WI38 (cell line): ENCODE data around the gene GRM5.
A peak's percentile ranks its signal among the peaks of the same experiment; 100 is the strongest.

Experiments used
- H3K4me3 ChIP-seq: 2 replicates; pipeline ENCODE4 v1.5.1; 2011; ENCODE audit warnings: low read depth, mild to moderate bottlenecking, control low read depth, low read length
- CTCF ChIP-seq: IDR thresholded peaks from 2 replicates; pipeline ENCODE4 v1.5.1; 2012; ENCODE audit warnings: low read depth, mild to moderate bottlenecking, control low read depth, low read length

GRM5 gene

GRCh38 chr11:88544656-88545280 is 521.0 kb downstream of the GRM5 start:
- no peak overlapping the region for H3K4me3 ChIP-seq
- no peak for TF ChIP-seq CTCF

DNA sequence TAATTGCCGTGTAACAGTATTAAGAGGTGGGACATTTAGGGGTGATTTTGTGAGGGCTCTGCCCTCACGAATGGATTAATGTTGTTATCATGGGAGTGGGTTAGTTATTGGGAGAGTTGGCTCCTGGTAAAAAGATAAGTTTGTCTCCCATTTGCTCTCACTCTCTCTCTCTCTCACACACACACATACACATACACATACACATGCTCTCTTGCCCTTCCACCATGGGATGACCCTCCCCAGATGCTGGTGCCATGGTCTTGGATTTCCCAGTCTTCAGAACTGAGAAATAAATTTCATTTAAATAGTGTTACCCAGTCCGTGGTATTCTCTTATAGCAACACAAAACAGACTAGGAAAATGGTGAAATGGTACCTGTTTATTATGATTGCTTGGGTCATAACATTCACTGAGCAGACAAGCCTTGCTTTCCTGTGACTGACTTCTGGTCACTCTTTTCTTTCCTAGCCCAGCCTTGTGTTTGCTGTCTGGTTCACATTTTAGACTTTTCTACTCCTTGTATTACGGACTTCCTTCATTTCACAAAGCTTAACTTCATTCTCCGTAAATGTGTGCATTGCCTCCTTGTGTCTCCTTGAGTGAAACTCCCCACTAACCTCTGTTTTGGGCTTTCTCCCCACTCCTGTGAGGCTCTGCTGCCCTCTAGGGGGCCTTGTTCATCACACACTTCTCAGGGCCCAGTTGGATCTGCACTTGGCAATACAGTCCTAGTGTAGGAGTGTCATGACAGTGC is 521.7 kb downstream of the GRM5 start:
- H3K4me3 ChIP-seq: no peak overlapping the region
- TF ChIP-seq CTCF: peak; percentile 95

- TF ChIP-seq CTCF: no peak
- H3K4me3 ChIP-seq: no peak overlapping the region
Observed at GRCh38 chr11:88541006-88541405, 524.8 kb downstream of the GRM5 start.

DNA sequence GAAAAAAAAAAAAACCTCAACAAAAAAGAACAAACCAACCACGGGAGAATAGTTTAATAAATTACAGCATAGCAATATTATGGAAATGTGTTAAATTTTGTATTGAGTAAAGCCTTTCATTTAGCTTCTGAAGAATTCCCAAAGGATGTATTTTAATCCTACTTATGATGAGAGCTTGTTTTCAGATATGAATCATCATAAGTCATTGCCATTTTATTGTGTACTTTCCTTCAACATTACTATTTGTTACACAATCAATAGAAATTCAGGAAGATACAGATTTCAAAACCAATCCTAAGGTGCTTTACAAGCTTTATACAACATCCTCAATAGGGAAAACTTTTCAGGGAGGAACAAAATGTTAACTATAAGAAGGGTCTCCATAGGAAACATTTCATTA is 527.7 kb downstream of the GRM5 start:
- no peak for TF ChIP-seq CTCF

DNA sequence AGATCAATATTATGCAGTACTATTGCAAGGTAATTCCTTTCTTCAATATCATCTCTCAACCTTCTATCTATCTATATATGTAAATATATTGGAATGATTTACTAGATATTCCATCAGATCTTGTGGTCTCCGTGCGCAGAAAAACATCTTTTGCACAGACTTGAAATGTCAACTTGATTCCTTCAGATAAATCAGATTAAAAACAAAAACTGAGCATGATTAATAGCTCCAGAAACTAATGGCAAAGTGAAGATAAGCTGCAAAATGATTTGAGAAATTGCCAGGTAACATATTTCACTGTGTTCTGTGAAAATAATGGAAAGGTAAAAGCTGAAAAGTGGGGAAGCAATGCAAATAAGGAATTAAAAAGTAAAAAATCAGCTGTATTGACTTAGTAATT is 528.2 kb downstream of the GRM5 start:
- TF ChIP-seq CTCF: no peak
- H3K4me3 ChIP-seq: no peak overlapping the region

More for the DNA sequence above, 527.7 kb downstream of the GRM5 start:
- H3K4me3 ChIP-seq: no peak overlapping the region

DNA sequence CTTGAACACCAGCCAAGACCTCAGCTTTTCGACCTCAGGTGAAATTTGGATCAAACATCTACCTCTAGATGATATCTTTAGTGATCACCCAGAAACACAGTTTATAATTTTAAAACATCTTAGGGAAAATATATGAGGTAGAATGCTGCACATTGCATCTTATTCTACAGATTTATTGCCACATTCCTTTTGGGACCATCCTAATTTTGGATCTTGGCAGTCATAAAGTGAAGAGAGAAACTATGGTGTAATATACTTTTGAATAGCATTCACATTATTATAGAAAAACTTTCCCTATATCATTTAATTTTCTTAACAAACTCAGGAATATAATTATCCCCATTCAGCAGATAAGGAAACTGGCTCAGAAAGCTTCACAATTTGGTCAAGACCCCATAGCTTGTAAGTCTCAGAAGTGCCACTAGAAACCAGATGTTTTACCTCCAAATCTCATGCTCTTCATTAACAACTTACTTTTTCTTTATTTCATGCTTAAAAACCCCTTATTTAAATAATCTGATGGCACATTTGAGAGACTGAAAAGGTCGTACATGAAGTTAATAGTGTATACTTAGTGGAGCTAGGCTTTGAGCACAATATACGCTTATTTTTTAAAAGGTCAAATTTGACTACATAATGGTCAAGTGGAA is 529.0 kb downstream of the GRM5 start:
- H3K4me3 ChIP-seq: no peak overlapping the region
- TF ChIP-seq CTCF: no peak
